IPS DF 4.7 (cell line): ENCODE results near the gene RRAGC.

Experiments used
- DNase-seq: peaks from one replicate; pipeline ENCODE4 v3.0.0-alpha.2; 2013; ENCODE audit warnings: low spot score; ENCODE audit errors: extremely low read depth

The RRAGC gene

GRCh38 chr1:38859561-38860453 lies at the start of gene RRAGC:
RRAGC (minus strand) TSS chr1:38859772; CDS start chr1:38859646, 126 bp downstream.
- DNase-seq: peak; percentile 64

- DNase-seq: no peak
Measured at GRCh38 chr1:38908821-38909220, 49.2 kb upstream of the RRAGC start.

- DNase-seq: no peak
Measured at GRCh38 chr1:38905985-38906384, 46.4 kb upstream of the RRAGC start.

GRCh38 chr1:38899560-38899959 lies 40.0 kb upstream of the RRAGC start:
- DNase-seq: no peak

GRCh38 chr1:38898653-38899230 lies 39.2 kb upstream of the RRAGC start:
- no peak for DNase-seq

- DNase-seq: no peak
Measured at GRCh38 chr1:38896169-38896568, 36.6 kb upstream of the RRAGC start.

- no peak for DNase-seq
Measured at GRCh38 chr1:38892976-38893375, 33.4 kb upstream of the RRAGC start.

- DNase-seq: peak; percentile 44
Measured at GRCh38 chr1:38891753-38892152, 32.2 kb upstream of the RRAGC start.

- DNase-seq: no peak
Measured at GRCh38 chr1:38889589-38889988, 30.0 kb upstream of the RRAGC start.

- DNase-seq: no peak
Measured at GRCh38 chr1:38888423-38889333, 29.1 kb upstream of the RRAGC start.

- DNase-seq: no peak
Measured at GRCh38 chr1:38885092-38885491, 25.5 kb upstream of the RRAGC start.

GRCh38 chr1:38881487-38881886 lies 21.9 kb upstream of the RRAGC start, which contains the start of gene GJA9:
GJA9 (minus strand) TSS chr1:38881587; CDS start chr1:38876098, 5,489 bp downstream.
- DNase-seq: no peak

- DNase-seq: no peak
Measured at GRCh38 chr1:38875811-38876210, 16.2 kb upstream of the RRAGC start.

- peak; percentile 90 for DNase-seq
Measured at GRCh38 chr1:38873027-38873969, 13.7 kb upstream of the RRAGC start, which contains the start of gene MYCBP. MYCBP (minus strand) TSS chr1:38873348; CDS start chr1:38873305, 43 bp downstream.

- no peak for DNase-seq
Measured at GRCh38 chr1:38872401-38873026, 12.9 kb upstream of the RRAGC start.

- no peak for DNase-seq
Measured at GRCh38 chr1:38870996-38871395, 11.4 kb upstream of the RRAGC start.

GRCh38 chr1:38867208-38867607 lies 7.6 kb upstream of the RRAGC start:
- DNase-seq: no peak

GRCh38 chr1:38865112-38865715 lies 5.6 kb upstream of the RRAGC start:
- DNase-seq: no peak

GRCh38 chr1:38860454-38860795 lies 853 bp upstream of the RRAGC start:
- no peak for DNase-seq
